ENCODE results near the gene TMEM213. TPM values are rescaled to one million over a fixed set of nuclear protein-coding genes. Genes with fewer than 3 reads are reported as not detected.

The TMEM213 gene
- total and polyA plus RNA-seq, 2 of the 13 experiments (the other 11 are each of a cell fraction or from before 2014, with no cell fraction given), result not detected

GRCh38 chr7:138752518-138753149 lies 45.2 kb upstream of the TMEM213 start (continued):
- no peak for TF ChIP-seq ATF6 (CRISPR knock-in tag; conservative IDR thresholded peaks at IDR 0.05)
- TF ChIP-seq NFKB2 (CRISPR knock-in tag; IDR thresholded peaks at IDR 0.05; ENCODE audit: borderline replicate concordance), result 0 out of 2 replicates have a peak, but pooled peaks have one; percentile 31
- no peak for TF ChIP-seq ZNF33A (CRISPR knock-in tag; IDR thresholded peaks at IDR 0.05; ENCODE audit: borderline replicate concordance)
- TF ChIP-seq ZBTB20 (CRISPR knock-in tag; IDR thresholded peaks at IDR 0.05; ENCODE audit: borderline replicate concordance, low read depth), result no peak
- peak; percentile 26; the same call in 1 of the 2 replicates for TF ChIP-seq KDM1A (CRISPR knock-in tag; IDR thresholded peaks at IDR 0.05)
- no peak for TF ChIP-seq KMT2A (CRISPR knock-in tag; IDR thresholded peaks at IDR 0.05)
- TF ChIP-seq MYPOP (CRISPR knock-in tag; IDR thresholded peaks at IDR 0.05), result no peak
- TF ChIP-seq ZNF543 (CRISPR knock-in tag; IDR thresholded peaks at IDR 0.05), result no peak
- TF ChIP-seq MBD4 (IDR thresholded peaks at IDR 0.05; ENCODE audit: borderline replicate concordance, low read length), result no peak
- TF ChIP-seq ZNF598 (CRISPR knock-in tag; IDR thresholded peaks at IDR 0.05; ENCODE audit: borderline replicate concordance), result 0 out of 2 replicates have a peak, but pooled peaks have one; percentile 15
- no peak for TF ChIP-seq ZNF160 (CRISPR knock-in tag; IDR thresholded peaks at IDR 0.05)
- TF ChIP-seq CEBPZ (IDR thresholded peaks at IDR 0.05; ENCODE audit: low read length), result no peak
- no peak for TF ChIP-seq JUND (CRISPR knock-in tag; IDR thresholded peaks at IDR 0.05)
- peak; percentile 68; the same call in 1 of the 2 replicates for TF ChIP-seq SKIL (CRISPR knock-in tag; IDR thresholded peaks at IDR 0.05; ENCODE audit: borderline replicate concordance)
- no peak for TF ChIP-seq GLMP (CRISPR knock-in tag; IDR thresholded peaks at IDR 0.05; ENCODE audit: borderline replicate concordance)
- 0 out of 2 replicates have a peak, but pooled peaks have one; percentile 17 for TF ChIP-seq ZNF878 (CRISPR knock-in tag; IDR thresholded peaks at IDR 0.05)
- no peak for TF ChIP-seq SP2 (CRISPR knock-in tag; IDR thresholded peaks at IDR 0.05)
- TF ChIP-seq ZNF510 (CRISPR knock-in tag; IDR thresholded peaks at IDR 0.05; ENCODE audit: low read depth), result no peak
- TF ChIP-seq KDM6A (CRISPR knock-in tag; IDR thresholded peaks at IDR 0.05; ENCODE audit: low read depth), result no peak
- TF ChIP-seq ARNT2 (CRISPR knock-in tag; IDR thresholded peaks at IDR 0.05; ENCODE audit: low read depth), result peak; percentile 57; the same call in 1 of the 2 replicates

Data from HepG2 (cell line).